Testis (tissue), 2 donors: ENCODE measurements around the gene NTM.

ENCODE experiments used
- CTCF ChIP-seq, 3 experiments: fragments of 450-650 bp in 2 of 3; fragments of 200-600 bp in 1 of 3; sonication (generic) in 1 of 3; IDR thresholded peaks; one replicate each; pipeline ENCODE4 v1.5.1; 2016 to 2019; ENCODE audit warnings: antibody characterized with exemption in 3 of 3, mild to moderate bottlenecking in 2 of 3, moderate library complexity in 1 of 3
- POLR2A ChIP-seq: fragments of 450-650 bp; IDR thresholded peaks from one replicate; pipeline ENCODE4 v1.6.1; 2017; ENCODE audit warnings: antibody characterized with exemption, mild to moderate bottlenecking, moderate library complexity

GRCh38 chr11:132174362-132175255, 804.2 kb downstream of the NTM start:
- TF ChIP-seq CTCF (IDR thresholded peaks at IDR 0.05) (no peak), POLR2A (no peak)
